Smooth muscle cell (in vitro differentiated cells): ENCODE results near the gene TRAF2. TPM values are rescaled to one million over a fixed set of nuclear protein-coding genes. Genes with fewer than 3 reads are reported as not detected.

Experiments
- DNase-seq: peaks from one replicate; lab custom pipeline; 2025; ENCODE audit not compliant: unreplicated experiment; lab: John Stamatoyannopoulos, UW
- H2AFZ ChIP-seq: fragments of 200-600 bp; sonication (generic); 2 replicates; pipeline ENCODE4 v1.6.0; 2016; ENCODE audit warnings: antibody characterized with exemption, low read depth, mild to moderate bottlenecking
- H3F3A ChIP-seq: fragments of 200-600 bp; sonication (generic); 2 replicates; pipeline ENCODE4 v1.6.0; 2017; ENCODE audit warnings: antibody characterized with exemption, low read depth
- H3K27ac ChIP-seq: fragments of 200-600 bp; sonication (generic); 2 replicates; pipeline ENCODE4 v1.5.1; 2016; ENCODE audit warnings: low read depth, mild to moderate bottlenecking
- H3K27me3 ChIP-seq: fragments of 200-600 bp; sonication (generic); 2 replicates; pipeline ENCODE4 v1.6.1; 2016; ENCODE audit warnings: low read depth, mild to moderate bottlenecking
- H3K36me3 ChIP-seq: fragments of 200-600 bp; sonication (generic); 2 replicates; pipeline ENCODE4 v1.5.1; 2016; ENCODE audit warnings: low read depth
- H3K4me1 ChIP-seq: fragments of 200-600 bp; sonication (generic); 2 replicates; pipeline ENCODE4 v1.5.1; 2016; ENCODE audit warnings: low read depth
- H3K4me2 ChIP-seq: fragments of 200-600 bp; sonication (generic); 2 replicates; pipeline ENCODE4 v1.6.0; 2016; ENCODE audit warnings: mild to moderate bottlenecking
- H3K4me3 ChIP-seq: fragments of 200-600 bp; sonication (generic); 2 replicates; pipeline ENCODE4 v1.5.1; 2016; ENCODE audit warnings: mild to moderate bottlenecking
- H3K79me2 ChIP-seq: fragments of 200-600 bp; sonication (generic); 2 replicates; pipeline ENCODE4 v1.6.0; 2016; ENCODE audit warnings: low read depth, mild to moderate bottlenecking
- H3K9ac ChIP-seq: fragments of 200-600 bp; sonication (generic); 2 replicates; pipeline ENCODE4 v1.6.0; 2016; ENCODE audit warnings: low read depth
- H3K9me3 ChIP-seq: fragments of 200-600 bp; sonication (generic); replicated peaks from 2 replicates; pipeline ENCODE4 v1.5.1; 2016; ENCODE audit warnings: low read depth
- H4K20me1 ChIP-seq: fragments of 200-600 bp; sonication (generic); 2 replicates; pipeline ENCODE4 v1.6.0; 2016; ENCODE audit warnings: low read depth
- CTCF ChIP-seq: fragments of 200-600 bp; sonication (generic); IDR thresholded peaks from 2 replicates; pipeline ENCODE4 v1.5.1; 2017; ENCODE audit warnings: borderline replicate concordance, mild to moderate bottlenecking, antibody characterized with exemption; ENCODE audit not compliant: insufficient read depth, poor library complexity, severe bottlenecking
- WGBS: methylation state at CpG from one replicate; pipeline ENCODE4 v1.1.7; 2016; ENCODE audit warnings: low lambda C conversion rate; 5-methylcytosine and 5-hydroxymethylcytosine counted together
- polyA plus RNA-seq: library from polyadenylated mRNA; unstranded; fragments of >200 nt; fragmentation: Nextera tagmentation; extraction: Ambion mirVana; gene quantifications from 2 replicates; pipeline ENCODE4 v1.2.1, GENCODE V29; 2016
- total RNA-seq: library from RNA; depleted of rRNA; stranded (reverse); fragments of >200 nt; gene quantifications from 2 replicates; pipeline ENCODE4 v1.2.3, GENCODE V29; 2014

The TRAF2 gene
- total and polyA plus RNA-seq, 2 experiments from 2014 or later = 7.0 to 15.9 TPM

DNA sequence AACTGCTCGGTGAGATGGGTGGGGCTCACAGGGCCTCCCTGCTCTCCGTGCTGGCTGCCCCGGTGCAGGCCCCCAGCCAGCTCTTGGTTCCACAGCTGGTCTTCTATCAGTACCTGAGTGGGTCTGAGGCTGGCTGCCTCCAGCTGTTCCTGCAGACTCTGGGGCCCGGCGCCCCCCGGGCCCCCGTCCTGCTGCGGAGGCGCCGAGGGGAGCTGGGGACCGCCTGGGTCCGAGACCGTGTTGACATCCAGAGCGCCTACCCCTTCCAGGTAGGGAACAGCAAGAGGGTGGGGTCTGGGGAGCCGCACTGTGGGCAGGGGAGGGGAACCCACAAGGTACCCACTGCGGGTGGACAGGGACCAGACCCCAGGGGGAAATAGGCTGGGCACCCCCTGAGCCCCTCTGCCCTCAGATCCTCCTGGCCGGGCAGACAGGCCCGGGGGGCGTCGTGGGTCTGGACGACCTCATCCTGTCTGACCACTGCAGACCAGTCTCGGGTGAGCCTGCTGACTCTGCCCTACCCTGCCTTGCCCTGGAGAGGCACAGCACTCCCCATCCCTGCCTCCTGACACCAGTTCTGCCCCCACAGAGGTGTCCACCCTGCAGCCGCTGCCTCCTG is 31.4 kb upstream of the TRAF2 start:
- peaks cover 26% of the 10 kb centered on the region for H4K20me1 ChIP-seq
- no peak overlapping the region for H2AFZ ChIP-seq
- H3K4me2 ChIP-seq = no peak overlapping the region
- no peaks in the 10 kb centered on the region for H3K27me3 ChIP-seq
- H3K4me1 ChIP-seq = peaks cover 4% of the 10 kb centered on the region
- no peak overlapping the region for H3K4me3 ChIP-seq
- no peak for DNase-seq
- H3K79me2 ChIP-seq = peaks cover 11% of the 10 kb centered on the region
- no peaks in the 10 kb centered on the region for H3F3A ChIP-seq
- TF ChIP-seq CTCF = no peak
- no peaks in the 10 kb centered on the region for H3K36me3 ChIP-seq
- no peaks in the 10 kb centered on the region for H3K9me3 ChIP-seq
- no peak overlapping the region for H3K27ac ChIP-seq
- H3K9ac ChIP-seq = no peak overlapping the region
- WGBS = 91% methylated on average over 22 of the region's 23 CpGs

GRCh38 chr9:136855461-136856078 is 30.7 kb upstream of the TRAF2 start:
- TF ChIP-seq CTCF = no peak
- H3F3A ChIP-seq = no peaks in the 10 kb centered on the region
- no peak for DNase-seq
- H3K4me3 ChIP-seq = no peak overlapping the region
- H3K4me1 ChIP-seq = no peaks in the 10 kb centered on the region
- no peaks in the 10 kb centered on the region for H3K27me3 ChIP-seq
- H3K9ac ChIP-seq = no peak overlapping the region
- no peak overlapping the region for H3K27ac ChIP-seq
- peaks cover 20% of the 10 kb centered on the region for H4K20me1 ChIP-seq
- no peak overlapping the region for H3K4me2 ChIP-seq
- no peaks in the 10 kb centered on the region for H3K9me3 ChIP-seq
- no peaks in the 10 kb centered on the region for H3K36me3 ChIP-seq
- no peak overlapping the region for H2AFZ ChIP-seq
- WGBS = 91% methylated on average over 18 of the region's 26 CpGs
- peaks cover 4% of the 10 kb centered on the region for H3K79me2 ChIP-seq

DNA sequence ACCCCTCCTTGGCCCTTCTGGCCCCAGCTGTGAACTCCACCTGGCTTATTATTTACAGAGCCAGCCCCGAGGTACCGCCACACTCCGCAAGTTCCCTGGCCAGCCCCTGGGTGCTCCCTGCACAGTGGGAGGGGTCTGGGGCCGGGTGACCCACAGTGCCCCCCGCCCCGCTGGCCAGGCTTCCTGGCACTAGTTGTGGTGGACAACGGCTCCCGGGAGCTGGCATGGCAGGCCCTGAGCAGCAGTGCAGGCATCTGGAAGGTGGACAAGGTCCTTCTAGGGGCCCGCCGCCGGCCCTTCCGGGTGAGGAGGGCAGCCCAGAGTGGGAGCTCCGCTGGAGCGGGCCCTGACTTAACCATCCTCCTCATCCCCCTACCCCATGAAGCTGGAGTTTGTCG is 30.2 kb upstream of the TRAF2 start:
- H2AFZ ChIP-seq = no peak overlapping the region
- H3K79me2 ChIP-seq = no peaks in the 10 kb centered on the region
- H3K27ac ChIP-seq = no peak overlapping the region
- H3K27me3 ChIP-seq = no peaks in the 10 kb centered on the region
- no peaks in the 10 kb centered on the region for H3F3A ChIP-seq
- WGBS = 95% methylated on average over 15 of the region's 15 CpGs
- no peak overlapping the region for H3K4me2 ChIP-seq
- peaks cover 17% of the 10 kb centered on the region for H4K20me1 ChIP-seq
- H3K9me3 ChIP-seq = no peaks in the 10 kb centered on the region
- H3K4me3 ChIP-seq = no peak overlapping the region
- H3K36me3 ChIP-seq = no peaks in the 10 kb centered on the region
- no peak overlapping the region for H3K9ac ChIP-seq
- DNase-seq = no peak
- H3K4me1 ChIP-seq = no peaks in the 10 kb centered on the region
- no peak for TF ChIP-seq CTCF
